HUES6 (cell line): ENCODE results near the gene ATXN1.

Source experiments
- H3K27ac ChIP-seq: 2 replicates; pipeline ENCODE4 v1.7.0; 2013; ENCODE audit warnings: low read depth, mild to moderate bottlenecking, low read length, inconsistent platforms
- H3K27me3 ChIP-seq: 2 replicates; pipeline ENCODE4 v1.6.1; 2013; ENCODE audit warnings: low read length; ENCODE audit not compliant: control insufficient read depth, insufficient read depth
- H3K36me3 ChIP-seq: 2 replicates; pipeline ENCODE4 v1.6.1; 2013; ENCODE audit warnings: low read length; ENCODE audit not compliant: control insufficient read depth, insufficient read depth
- H3K4me1 ChIP-seq: 2 replicates; pipeline ENCODE4 v1.6.1; 2013; ENCODE audit warnings: low read length; ENCODE audit not compliant: control insufficient read depth, insufficient read depth
- H3K4me3 ChIP-seq: 2 replicates; pipeline ENCODE4 v1.5.1; 2013; ENCODE audit warnings: low read depth, low read length
- H3K9ac ChIP-seq: one replicate; pipeline ENCODE4 v1.6.1; 2013; ENCODE audit warnings: mild to moderate bottlenecking, low read length
- H3K9me3 ChIP-seq: 2 replicates; pipeline ENCODE4 v1.6.1; 2013; ENCODE audit warnings: low read depth, low read length; ENCODE audit not compliant: control insufficient read depth, insufficient read depth

ATXN1 gene

GRCh38 chr6:16759181-16759645 lies 2.0 kb downstream of the ATXN1 start:
- peak overlapping the region; percentile 81 for H3K4me3 ChIP-seq
- no peak overlapping the region for H3K27ac ChIP-seq
- no peaks in the 10 kb centered on the region for H3K9me3 ChIP-seq
- H3K9ac ChIP-seq: peak overlapping the region; percentile 83
- H3K27me3 ChIP-seq: peaks cover 13% of the 10 kb centered on the region
- peaks cover 16% of the 10 kb centered on the region for H3K4me1 ChIP-seq
- H3K36me3 ChIP-seq: no peaks in the 10 kb centered on the region

GRCh38 chr6:16758163-16758975 lies 2.9 kb downstream of the ATXN1 start:
- H3K4me3 ChIP-seq: peak overlapping the region; percentile 81; the same call in 1 of the 2 replicates
- no peaks in the 10 kb centered on the region for H3K9me3 ChIP-seq
- H3K4me1 ChIP-seq: peaks cover 16% of the 10 kb centered on the region
- H3K36me3 ChIP-seq: no peaks in the 10 kb centered on the region
- no peak overlapping the region for H3K27ac ChIP-seq
- no peak overlapping the region for H3K9ac ChIP-seq
- H3K27me3 ChIP-seq: peaks cover 13% of the 10 kb centered on the region

- H3K4me1 ChIP-seq: peaks cover 21% of the 10 kb centered on the region
- no peak overlapping the region for H3K27ac ChIP-seq
- no peaks in the 10 kb centered on the region for H3K36me3 ChIP-seq
- no peak overlapping the region for H3K9ac ChIP-seq
- H3K9me3 ChIP-seq: no peaks in the 10 kb centered on the region
- H3K4me3 ChIP-seq: no peak overlapping the region
- peaks cover 7% of the 10 kb centered on the region for H3K27me3 ChIP-seq
These were observed 3.9 kb downstream of the ATXN1 start for GRCh38 chr6:16757332-16757731.

- H3K9me3 ChIP-seq: no peaks in the 10 kb centered on the region
- H3K27me3 ChIP-seq: peaks cover 6% of the 10 kb centered on the region; the same call in 1 of the 2 replicates
- H3K9ac ChIP-seq: no peak overlapping the region
- H3K4me3 ChIP-seq: no peak overlapping the region
- peaks cover 24% of the 10 kb centered on the region for H3K4me1 ChIP-seq
- H3K27ac ChIP-seq: no peak overlapping the region
- H3K36me3 ChIP-seq: no peaks in the 10 kb centered on the region
These were observed 4.5 kb downstream of the ATXN1 start for GRCh38 chr6:16756660-16757255.

GRCh38 chr6:16755544-16755943 lies 5.7 kb downstream of the ATXN1 start:
- peaks cover 29% of the 10 kb centered on the region for H3K4me1 ChIP-seq
- no peaks in the 10 kb centered on the region for H3K36me3 ChIP-seq
- H3K9me3 ChIP-seq: no peaks in the 10 kb centered on the region
- no peak overlapping the region for H3K27ac ChIP-seq
- no peak overlapping the region for H3K4me3 ChIP-seq
- no peak overlapping the region for H3K9ac ChIP-seq
- peaks cover 6% of the 10 kb centered on the region; the same call in 1 of the 2 replicates for H3K27me3 ChIP-seq

- H3K4me1 ChIP-seq: peaks cover 29% of the 10 kb centered on the region
- H3K27ac ChIP-seq: no peak overlapping the region
- no peak overlapping the region for H3K4me3 ChIP-seq
- H3K27me3 ChIP-seq: peaks cover 6% of the 10 kb centered on the region; the same call in 1 of the 2 replicates
- no peak overlapping the region for H3K9ac ChIP-seq
- no peaks in the 10 kb centered on the region for H3K36me3 ChIP-seq
- H3K9me3 ChIP-seq: no peaks in the 10 kb centered on the region
These were observed 6.4 kb downstream of the ATXN1 start for GRCh38 chr6:16754876-16755275.

GRCh38 chr6:16754274-16754673 lies 7.0 kb downstream of the ATXN1 start:
- no peak overlapping the region for H3K9ac ChIP-seq
- peaks cover 29% of the 10 kb centered on the region for H3K4me1 ChIP-seq
- H3K27me3 ChIP-seq: peaks cover 6% of the 10 kb centered on the region; the same call in 1 of the 2 replicates
- no peaks in the 10 kb centered on the region for H3K9me3 ChIP-seq
- no peaks in the 10 kb centered on the region for H3K36me3 ChIP-seq
- no peak overlapping the region for H3K4me3 ChIP-seq
- H3K27ac ChIP-seq: no peak overlapping the region

GRCh38 chr6:16753341-16753740 lies 7.9 kb downstream of the ATXN1 start:
- no peaks in the 10 kb centered on the region for H3K9me3 ChIP-seq
- no peak overlapping the region for H3K27ac ChIP-seq
- H3K27me3 ChIP-seq: no peaks in the 10 kb centered on the region
- no peak overlapping the region for H3K9ac ChIP-seq
- H3K36me3 ChIP-seq: no peaks in the 10 kb centered on the region
- H3K4me3 ChIP-seq: no peak overlapping the region
- peaks cover 19% of the 10 kb centered on the region for H3K4me1 ChIP-seq

GRCh38 chr6:16752206-16752866 lies 8.9 kb downstream of the ATXN1 start:
- Histone ChIP-seq H3K9ac (no peak overlapping the region), H3K4me1 (peaks cover 16% of the 10 kb centered on the region; the same call in 1 of the 2 replicates), H3K27ac (no peak overlapping the region; the same call in 1 of the 2 replicates)

GRCh38 chr6:16751251-16751946 lies 9.9 kb downstream of the ATXN1 start:
- Histone ChIP-seq H3K27ac (no peak overlapping the region), H3K9me3 (no peaks in the 10 kb centered on the region), H3K36me3 (no peaks in the 10 kb centered on the region), H3K4me3 (no peak overlapping the region), H3K27me3 (no peaks in the 10 kb centered on the region), H3K9ac (no peak overlapping the region), H3K4me1 (peaks cover 16% of the 10 kb centered on the region; the same call in 1 of the 2 replicates)

More at GRCh38 chr6:16752206-16752866, 8.9 kb downstream of the ATXN1 start:
- Histone ChIP-seq H3K27me3 (no peaks in the 10 kb centered on the region), H3K9me3 (no peaks in the 10 kb centered on the region), H3K36me3 (no peaks in the 10 kb centered on the region), H3K4me3 (no peak overlapping the region)
